ENCODE results near the gene MIXL1. TPM values are rescaled to one million over a fixed set of nuclear protein-coding genes. Genes with fewer than 3 reads are reported as not detected.
A peak's percentile ranks its signal among the peaks of the same experiment; 100 is the strongest.

Gene MIXL1
- total RNA-seq, 1 experiment from 2014 or later = not detected

- peak overlapping the region; percentile 71 for H3K4me3 Mint-ChIP-seq (ENCODE audit: low read depth, unreplicated experiment)
- H3K9me3 Mint-ChIP-seq (ENCODE audit: low read depth, unreplicated experiment) = no peaks in the 10 kb centered on the region
- peaks cover 15% of the 10 kb centered on the region for H3K36me3 Mint-ChIP-seq (ENCODE audit: insufficient read depth, unreplicated experiment)
- no TSS peak for BruUV-seq (replicated peaks)
- CTCF ChIA-PET = no interaction called here
- peaks cover 7% of the 10 kb centered on the region for H3K4me1 Mint-ChIP-seq (ENCODE audit: low read depth, unreplicated experiment)
- H3K27me3 Mint-ChIP-seq (ENCODE audit: unreplicated experiment) = peaks cover 28% of the 10 kb centered on the region
- no peak overlapping the region for H3K27ac Mint-ChIP-seq (ENCODE audit: unreplicated experiment)
- DNase-seq = no peak
- TF ChIP-seq, protein P1, sequence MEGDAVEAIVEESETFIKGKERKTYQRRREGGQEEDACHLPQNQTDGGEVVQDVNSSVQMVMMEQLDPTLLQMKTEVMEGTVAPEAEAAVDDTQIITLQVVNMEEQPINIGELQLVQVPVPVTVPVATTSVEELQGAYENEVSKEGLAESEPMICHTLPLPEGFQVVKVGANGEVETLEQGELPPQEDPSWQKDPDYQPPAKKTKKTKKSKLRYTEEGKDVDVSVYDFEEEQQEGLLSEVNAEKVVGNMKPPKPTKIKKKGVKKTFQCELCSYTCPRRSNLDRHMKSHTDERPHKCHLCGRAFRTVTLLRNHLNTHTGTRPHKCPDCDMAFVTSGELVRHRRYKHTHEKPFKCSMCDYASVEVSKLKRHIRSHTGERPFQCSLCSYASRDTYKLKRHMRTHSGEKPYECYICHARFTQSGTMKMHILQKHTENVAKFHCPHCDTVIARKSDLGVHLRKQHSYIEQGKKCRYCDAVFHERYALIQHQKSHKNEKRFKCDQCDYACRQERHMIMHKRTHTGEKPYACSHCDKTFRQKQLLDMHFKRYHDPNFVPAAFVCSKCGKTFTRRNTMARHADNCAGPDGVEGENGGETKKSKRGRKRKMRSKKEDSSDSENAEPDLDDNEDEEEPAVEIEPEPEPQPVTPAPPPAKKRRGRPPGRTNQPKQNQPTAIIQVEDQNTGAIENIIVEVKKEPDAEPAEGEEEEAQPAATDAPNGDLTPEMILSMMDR (IDR thresholded peaks at IDR 0.05; ENCODE audit: unreplicated experiment) = no peak
- intact Hi-C loops (cut with micrococcal nuclease; ENCODE audit: unreplicated experiment) = no loop called here
These were observed 778 bp upstream of the MIXL1 start for GRCh38 chr1:226222686-226223085.

DNA sequence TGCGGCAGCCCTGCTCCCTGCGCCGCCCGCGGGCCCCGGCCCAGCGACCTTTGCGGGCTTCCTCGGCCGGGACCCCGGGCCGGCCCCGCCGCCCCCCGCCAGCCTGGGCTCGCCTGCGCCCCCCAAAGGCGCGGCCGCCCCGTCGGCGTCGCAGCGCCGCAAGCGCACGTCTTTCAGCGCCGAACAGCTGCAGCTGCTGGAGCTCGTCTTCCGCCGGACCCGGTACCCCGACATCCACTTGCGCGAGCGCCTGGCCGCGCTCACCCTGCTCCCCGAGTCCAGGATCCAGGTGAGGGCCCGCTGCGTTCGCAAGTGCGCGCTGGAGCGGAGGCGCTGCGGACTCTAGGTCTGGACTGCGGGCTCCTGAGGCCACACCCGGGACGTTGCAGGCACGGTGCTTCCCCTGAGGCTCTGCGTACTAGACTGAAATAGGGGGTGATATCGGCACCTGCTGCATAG lies 351 bp downstream of the MIXL1 start:
- CTCF ChIA-PET = interaction anchor here (1.0 to 1.3 kb wide), 2 partner anchors 25 to 110 kb away, joined by 4 to 6 read pairs; no protein-coding TSS in a partner anchor
- peak; percentile 33 for DNase-seq
- BruUV-seq (replicated peaks) = no TSS peak
- Mint-ChIP-seq H3K27me3 (ENCODE audit: unreplicated experiment) (peaks cover 28% of the 10 kb centered on the region), H3K36me3 (ENCODE audit: insufficient read depth, unreplicated experiment) (peaks cover 15% of the 10 kb centered on the region), H3K27ac (ENCODE audit: unreplicated experiment) (no peak overlapping the region), H3K4me1 (ENCODE audit: low read depth, unreplicated experiment) (peaks cover 7% of the 10 kb centered on the region), H3K4me3 (ENCODE audit: low read depth, unreplicated experiment) (peak overlapping the region; percentile 71), H3K9me3 (ENCODE audit: low read depth, unreplicated experiment) (no peaks in the 10 kb centered on the region)
- intact Hi-C loops (cut with micrococcal nuclease; ENCODE audit: unreplicated experiment) = no loop called here
- TF ChIP-seq, protein P1 (IDR thresholded peaks at IDR 0.05; ENCODE audit: unreplicated experiment) = peak; percentile 12

DNA sequence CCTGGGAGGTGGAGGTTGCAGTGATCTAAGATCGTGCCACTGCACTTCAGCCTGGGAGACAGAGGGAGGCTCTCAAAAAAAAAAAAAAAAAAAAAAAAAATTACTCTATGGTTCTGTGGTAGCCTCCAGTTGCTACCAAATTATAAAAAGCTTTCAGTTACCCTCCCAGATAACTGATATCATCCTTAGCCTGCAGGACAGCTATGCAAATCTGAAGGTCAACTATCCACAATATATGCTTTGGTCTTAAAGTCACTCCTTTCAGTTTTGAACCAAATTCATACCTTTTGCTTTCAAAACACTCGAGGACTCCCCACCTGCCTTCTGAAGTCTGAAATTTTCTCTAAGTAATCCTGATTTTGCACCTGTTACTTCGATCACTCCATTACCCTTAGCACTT lies 3.1 kb downstream of the MIXL1 start:
- Mint-ChIP-seq H3K36me3 (ENCODE audit: insufficient read depth, unreplicated experiment) (peaks cover 15% of the 10 kb centered on the region), H3K9me3 (ENCODE audit: low read depth, unreplicated experiment) (no peaks in the 10 kb centered on the region), H3K27ac (ENCODE audit: unreplicated experiment) (no peak overlapping the region), H3K27me3 (ENCODE audit: unreplicated experiment) (peaks cover 27% of the 10 kb centered on the region), H3K4me3 (ENCODE audit: low read depth, unreplicated experiment) (no peak overlapping the region), H3K4me1 (ENCODE audit: low read depth, unreplicated experiment) (peaks cover 7% of the 10 kb centered on the region)
- DNase-seq = no peak
- no TSS peak for BruUV-seq (replicated peaks)
- TF ChIP-seq, protein P1 (IDR thresholded peaks at IDR 0.05; ENCODE audit: unreplicated experiment) = no peak
- CTCF ChIA-PET = interaction anchor here (0.6 to 0.9 kb wide), 2 partner anchors 111 to 499 kb away, joined by 4 to 5 read pairs; no protein-coding TSS in a partner anchor
- intact Hi-C loops (cut with micrococcal nuclease; ENCODE audit: unreplicated experiment) = no loop called here

DNA sequence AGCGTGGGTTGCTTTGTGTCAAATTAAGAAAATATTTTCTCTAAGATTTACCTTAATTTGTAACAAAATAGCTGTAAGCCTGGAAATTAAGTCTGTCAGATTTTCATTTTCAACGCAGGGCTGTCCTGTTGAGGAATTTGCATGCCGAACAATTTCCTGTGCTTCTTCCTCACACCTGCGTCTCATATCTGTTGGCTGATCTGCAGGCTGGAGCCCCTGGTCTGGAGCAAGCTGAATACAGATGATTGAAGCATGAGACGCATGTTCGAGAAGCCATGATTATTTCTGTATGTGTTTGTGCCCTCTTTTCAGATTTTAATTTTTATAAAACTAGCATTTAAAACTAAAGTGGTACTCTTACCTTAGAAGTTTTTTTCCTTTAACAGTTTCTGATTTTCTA lies 9.8 kb downstream of the MIXL1 start:
- CTCF ChIA-PET = no interaction called here
- no TSS peak for BruUV-seq (replicated peaks)
- Mint-ChIP-seq H3K4me3 (ENCODE audit: low read depth, unreplicated experiment) (no peak overlapping the region), H3K27ac (ENCODE audit: unreplicated experiment) (no peak overlapping the region), H3K27me3 (ENCODE audit: unreplicated experiment) (no peaks in the 10 kb centered on the region), H3K4me1 (ENCODE audit: low read depth, unreplicated experiment) (no peaks in the 10 kb centered on the region), H3K9me3 (ENCODE audit: low read depth, unreplicated experiment) (no peaks in the 10 kb centered on the region), H3K36me3 (ENCODE audit: insufficient read depth, unreplicated experiment) (peaks cover 10% of the 10 kb centered on the region)
- TF ChIP-seq, protein P1 (IDR thresholded peaks at IDR 0.05; ENCODE audit: unreplicated experiment) = no peak
- DNase-seq = no peak
- intact Hi-C loops (cut with micrococcal nuclease; ENCODE audit: unreplicated experiment) = loop anchor here (5.0 kb wide), 1 partner anchor 49 kb away; no protein-coding TSS in a partner anchor

All from Calu3 (cell line).